ENCODE data around the gene LGALS14.

DNA sequence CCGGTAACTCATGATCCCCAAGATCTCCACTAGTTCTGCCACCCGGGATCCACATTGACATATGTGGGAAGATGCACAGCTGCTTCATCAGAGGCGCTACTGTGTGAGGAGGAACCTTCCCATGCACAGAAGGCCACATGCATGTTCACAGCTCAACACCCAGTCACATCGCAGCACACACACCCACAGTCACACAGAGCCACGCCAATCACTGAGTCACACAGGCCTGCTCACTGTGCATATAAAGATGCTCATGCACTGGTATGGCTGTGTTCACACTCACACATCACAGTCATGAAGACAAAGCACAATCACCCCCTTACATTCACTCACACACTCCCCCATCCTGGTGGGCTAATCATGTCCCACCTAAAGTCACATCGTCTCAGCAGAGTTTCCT lies 23.8 kb downstream of the LGALS14 start:
- TF ChIP-seq, protein P1, sequence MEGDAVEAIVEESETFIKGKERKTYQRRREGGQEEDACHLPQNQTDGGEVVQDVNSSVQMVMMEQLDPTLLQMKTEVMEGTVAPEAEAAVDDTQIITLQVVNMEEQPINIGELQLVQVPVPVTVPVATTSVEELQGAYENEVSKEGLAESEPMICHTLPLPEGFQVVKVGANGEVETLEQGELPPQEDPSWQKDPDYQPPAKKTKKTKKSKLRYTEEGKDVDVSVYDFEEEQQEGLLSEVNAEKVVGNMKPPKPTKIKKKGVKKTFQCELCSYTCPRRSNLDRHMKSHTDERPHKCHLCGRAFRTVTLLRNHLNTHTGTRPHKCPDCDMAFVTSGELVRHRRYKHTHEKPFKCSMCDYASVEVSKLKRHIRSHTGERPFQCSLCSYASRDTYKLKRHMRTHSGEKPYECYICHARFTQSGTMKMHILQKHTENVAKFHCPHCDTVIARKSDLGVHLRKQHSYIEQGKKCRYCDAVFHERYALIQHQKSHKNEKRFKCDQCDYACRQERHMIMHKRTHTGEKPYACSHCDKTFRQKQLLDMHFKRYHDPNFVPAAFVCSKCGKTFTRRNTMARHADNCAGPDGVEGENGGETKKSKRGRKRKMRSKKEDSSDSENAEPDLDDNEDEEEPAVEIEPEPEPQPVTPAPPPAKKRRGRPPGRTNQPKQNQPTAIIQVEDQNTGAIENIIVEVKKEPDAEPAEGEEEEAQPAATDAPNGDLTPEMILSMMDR (IDR thresholded peaks at IDR 0.05), result no peak
- TF ChIP-seq POLR2AphosphoS5 (IDR thresholded peaks at IDR 0.05) (no peak), POLR2A (IDR thresholded peaks at IDR 0.05) (no peak)
